Epithelial cell of proximal tubule (primary cell): Measurements from ENCODE around the gene TCF7. TPM values are rescaled to one million over a fixed set of nuclear protein-coding genes. Genes with fewer than 3 reads are reported as not detected.
"Not testable (repeated sequence)": the region's sequence is repeated elsewhere in the genome, so short reads cannot be mapped to it uniquely, and the experiment has no call there.

Experiments used
- DNase-seq: peaks from one replicate; pipeline ENCODE4 v3.0.0-alpha.2; 2011; ENCODE audit warnings: low read depth
- H3K4me3 ChIP-seq: 2 replicates; pipeline ENCODE4 v1.5.1; 2011; ENCODE audit warnings: low read depth, mild to moderate bottlenecking, low read length
- total RNA-seq: library from RNA; depleted of rRNA; stranded (reverse); fragments of >200 nt; gene quantifications from 2 replicates; pipeline ENCODE4 v1.2.3, GENCODE V29; 2015
- TF ChIP-seq, protein P1 (sequence below): conservative IDR thresholded peaks from 2 replicates; pipeline ENCODE4 v1.5.1; 2012; ENCODE audit warnings: low read depth, mild to moderate bottlenecking, low read length

Gene TCF7
- total RNA-seq, 1 donor from 2014 or later, result 3.6 TPM

DNA sequence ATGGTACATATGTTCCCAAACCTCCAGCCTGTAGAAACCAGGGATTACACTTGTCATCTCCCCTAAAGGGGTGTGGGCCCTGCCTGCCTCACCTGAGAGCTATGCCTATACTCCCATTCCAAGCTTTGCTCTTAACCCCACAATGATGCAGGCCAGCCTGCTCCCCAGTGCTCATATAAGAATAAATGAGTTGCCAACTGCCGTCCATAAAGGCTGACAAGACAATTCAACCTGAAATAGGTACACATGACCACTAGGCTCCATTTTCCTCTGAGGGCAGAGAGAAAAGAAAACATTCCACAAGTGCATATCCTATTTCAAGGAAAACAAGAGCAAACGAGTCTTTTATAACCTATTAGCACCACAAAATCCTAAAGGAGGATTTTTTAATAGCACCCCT, 33.8 kb downstream of the TCF7 start:
- H3K4me3 ChIP-seq, result no peak overlapping the region
- no peak for DNase-seq
- TF ChIP-seq, protein P1, sequence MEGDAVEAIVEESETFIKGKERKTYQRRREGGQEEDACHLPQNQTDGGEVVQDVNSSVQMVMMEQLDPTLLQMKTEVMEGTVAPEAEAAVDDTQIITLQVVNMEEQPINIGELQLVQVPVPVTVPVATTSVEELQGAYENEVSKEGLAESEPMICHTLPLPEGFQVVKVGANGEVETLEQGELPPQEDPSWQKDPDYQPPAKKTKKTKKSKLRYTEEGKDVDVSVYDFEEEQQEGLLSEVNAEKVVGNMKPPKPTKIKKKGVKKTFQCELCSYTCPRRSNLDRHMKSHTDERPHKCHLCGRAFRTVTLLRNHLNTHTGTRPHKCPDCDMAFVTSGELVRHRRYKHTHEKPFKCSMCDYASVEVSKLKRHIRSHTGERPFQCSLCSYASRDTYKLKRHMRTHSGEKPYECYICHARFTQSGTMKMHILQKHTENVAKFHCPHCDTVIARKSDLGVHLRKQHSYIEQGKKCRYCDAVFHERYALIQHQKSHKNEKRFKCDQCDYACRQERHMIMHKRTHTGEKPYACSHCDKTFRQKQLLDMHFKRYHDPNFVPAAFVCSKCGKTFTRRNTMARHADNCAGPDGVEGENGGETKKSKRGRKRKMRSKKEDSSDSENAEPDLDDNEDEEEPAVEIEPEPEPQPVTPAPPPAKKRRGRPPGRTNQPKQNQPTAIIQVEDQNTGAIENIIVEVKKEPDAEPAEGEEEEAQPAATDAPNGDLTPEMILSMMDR, result no peak

DNA sequence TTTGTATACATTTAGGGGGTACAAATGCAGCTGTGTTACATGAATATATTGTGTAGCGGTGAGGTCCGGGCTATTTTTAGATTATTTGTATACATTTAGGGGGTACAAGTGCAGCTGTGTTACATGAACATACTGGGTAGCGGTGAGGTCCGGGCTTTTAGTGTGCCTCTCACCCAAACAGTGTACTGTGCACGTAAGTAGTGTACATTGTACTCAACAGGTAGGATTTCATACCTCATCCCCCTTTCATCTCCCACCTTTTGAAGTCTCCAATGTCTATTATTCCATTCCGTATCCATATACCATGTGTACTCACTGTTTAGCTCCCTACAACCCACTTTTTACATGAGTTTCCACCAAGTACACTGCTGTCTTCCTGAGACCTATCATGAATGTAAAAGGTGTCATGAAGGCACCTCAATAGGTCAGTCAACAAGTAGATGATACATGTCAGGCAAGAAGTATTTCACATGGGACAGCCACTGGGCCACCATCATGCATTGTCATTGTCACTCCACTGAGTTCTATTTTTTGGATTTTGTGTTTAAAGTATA, 34.6 kb downstream of the TCF7 start:
- TF ChIP-seq, protein P1, result no peak
- no peak for DNase-seq

DNA sequence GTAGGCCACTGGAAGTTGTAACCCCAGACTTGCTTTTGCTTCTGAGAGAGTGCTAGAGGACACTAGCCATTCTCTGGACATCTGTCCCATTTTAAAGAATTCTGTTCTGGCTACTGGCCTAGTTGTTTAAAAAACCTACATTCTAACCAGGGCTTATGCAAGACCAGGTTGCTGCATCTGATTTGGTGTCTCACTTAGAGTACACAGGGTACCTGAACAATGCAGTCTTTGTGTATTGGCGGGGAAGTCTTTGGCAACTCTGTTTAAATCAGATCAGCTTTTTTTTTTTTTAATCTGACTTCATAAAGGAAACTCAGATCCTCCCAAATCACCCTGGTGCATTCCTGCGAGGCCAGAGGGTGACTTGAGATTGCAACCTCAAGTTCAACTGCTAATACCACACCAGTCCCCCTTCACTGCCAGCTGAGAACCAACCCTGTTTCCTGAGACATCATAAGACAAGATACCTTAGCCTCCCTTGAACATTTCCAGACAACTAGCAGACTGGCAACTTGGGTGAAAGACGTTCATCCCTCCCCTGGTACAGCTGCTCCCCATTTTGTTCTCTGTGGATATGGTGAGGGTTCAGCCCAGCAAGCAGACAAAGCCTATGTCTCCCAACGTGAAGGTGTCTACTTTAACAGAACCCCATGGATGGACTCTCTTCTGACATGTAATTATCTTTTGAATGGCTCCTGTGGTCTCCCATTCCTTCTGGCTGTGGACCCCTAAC, 35.3 kb downstream of the TCF7 start:
- no peak overlapping the region for H3K4me3 ChIP-seq
- TF ChIP-seq, protein P1, result no peak
- DNase-seq, result no peak

More for the DNA sequence above, 34.6 kb downstream of the TCF7 start:
- H3K4me3 ChIP-seq, result no peak overlapping the region

DNA sequence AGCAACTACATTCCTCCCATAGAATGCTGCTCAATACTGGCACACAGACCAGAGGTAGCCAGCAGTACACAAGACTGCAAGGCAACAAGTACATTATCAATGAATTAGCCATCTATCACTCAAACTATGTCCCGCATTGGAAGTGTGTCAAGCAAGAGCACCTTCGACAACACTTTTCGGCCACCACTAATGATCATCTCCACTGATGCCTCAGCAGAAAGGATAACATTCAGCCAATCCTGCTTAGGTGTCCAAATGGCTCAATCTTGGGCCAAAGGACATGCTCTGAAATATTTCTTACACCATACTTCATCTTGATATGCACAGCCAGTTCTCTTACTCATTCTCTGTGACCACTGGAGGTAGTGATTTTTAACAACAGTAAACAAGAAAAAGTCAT, 37.2 kb downstream of the TCF7 start:
- no peak overlapping the region for H3K4me3 ChIP-seq
- no peak for DNase-seq
- TF ChIP-seq, protein P1, result no peak

DNA sequence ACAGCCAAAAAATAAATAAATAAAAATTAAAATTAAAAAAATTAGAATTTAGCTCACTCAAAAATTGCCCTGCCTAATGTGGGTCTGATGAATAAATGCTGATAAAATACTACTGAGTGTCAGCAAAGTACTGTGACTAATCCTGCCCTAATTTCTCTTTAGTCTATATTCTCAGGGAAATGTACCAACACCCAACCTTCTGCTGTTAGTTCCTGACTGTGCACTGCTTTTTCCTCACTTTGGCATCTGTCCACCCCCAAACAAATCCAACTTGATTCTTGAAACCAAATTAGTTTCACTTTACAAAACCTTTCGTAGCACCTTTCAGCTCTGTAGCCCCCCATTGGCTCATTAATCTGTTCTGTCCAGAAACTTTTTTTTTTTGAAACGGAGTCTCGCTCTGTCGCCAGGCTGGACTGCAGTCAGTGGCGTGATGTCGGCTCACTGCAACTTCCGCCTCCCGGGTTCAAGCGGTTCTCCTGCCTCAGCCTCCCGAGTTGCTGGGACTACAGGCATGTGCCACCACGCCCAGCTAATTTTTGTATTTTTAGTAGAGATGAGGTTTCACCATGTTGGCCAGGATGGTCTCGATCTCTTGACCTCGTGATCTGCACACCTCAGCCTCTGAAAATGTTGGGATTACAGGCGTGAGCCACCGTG, 37.8 kb downstream of the TCF7 start:
- H3K4me3 ChIP-seq, DNase-seq: not testable (repeated sequence)

DNA sequence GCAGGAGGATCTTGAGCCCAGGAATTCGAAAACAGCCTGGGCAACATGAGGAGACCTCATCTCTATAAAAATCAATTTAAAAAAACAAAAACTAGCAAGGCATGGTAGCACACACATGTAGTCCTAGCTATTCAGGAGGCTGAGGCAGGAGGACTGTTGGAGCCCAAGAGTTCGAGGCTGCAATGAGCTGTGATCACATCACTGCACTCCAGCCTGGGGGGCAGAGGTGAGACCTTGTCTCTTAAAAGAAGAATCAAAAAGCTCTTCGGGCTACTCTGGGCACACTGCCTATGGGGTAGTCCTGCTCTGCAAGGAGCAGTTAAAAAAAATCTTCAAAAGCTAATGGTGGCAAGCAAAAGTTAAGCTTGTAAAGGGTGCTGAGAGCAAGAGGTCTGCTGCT, 38.8 kb downstream of the TCF7 start:
- TF ChIP-seq, protein P1, result no peak
- no peak overlapping the region for H3K4me3 ChIP-seq

DNA sequence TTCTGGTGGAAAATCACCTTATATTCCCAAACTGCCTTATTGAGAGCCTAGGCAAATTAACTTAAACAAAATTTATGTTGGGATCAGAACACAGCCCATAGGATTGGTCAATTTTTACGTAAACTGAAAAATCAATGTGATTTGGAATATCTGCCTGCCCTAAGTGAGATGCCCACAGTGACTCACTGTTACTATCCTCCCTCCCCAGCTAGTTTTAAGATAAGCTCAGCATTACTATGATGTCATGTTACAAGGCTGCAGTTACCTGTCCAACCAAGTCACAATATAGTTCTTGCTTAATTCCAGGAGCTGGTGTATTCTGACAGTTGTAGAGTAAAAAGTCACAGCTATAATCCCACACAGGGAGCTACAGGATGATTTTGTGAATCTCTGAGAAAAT, 39.2 kb downstream of the TCF7 start:
- H3K4me3 ChIP-seq, result no peak overlapping the region
- TF ChIP-seq, protein P1, result no peak
- DNase-seq, result no peak

More for the DNA sequence above, 38.8 kb downstream of the TCF7 start:
- no peak for DNase-seq
